ENCODE data around the gene PARP6.

GRCh38 chr15:72288796-72289596 is 16.6 kb upstream of the PARP6 start:
- no peak for TF ChIP-seq USF2 (IDR thresholded peaks at IDR 0.05; ENCODE audit: borderline replicate concordance, low read depth, low read length)
- TF ChIP-seq CHD2 (IDR thresholded peaks at IDR 0.05; ENCODE audit: low read length, partially characterized antibody), result no peak
- no peak for TF ChIP-seq SMC3 (IDR thresholded peaks at IDR 0.05; ENCODE audit: low read depth, low read length)
- no peak for TF ChIP-seq YY1 (IDR thresholded peaks at IDR 0.05; ENCODE audit: low read depth)
- TF ChIP-seq TAF1 (IDR thresholded peaks at IDR 0.05; ENCODE audit: borderline replicate concordance, low read depth, low read length), result no peak
- TF ChIP-seq FOSL2 (IDR thresholded peaks at IDR 0.05; ENCODE audit: borderline replicate concordance, low read depth), result no peak
- TF ChIP-seq, protein P1, sequence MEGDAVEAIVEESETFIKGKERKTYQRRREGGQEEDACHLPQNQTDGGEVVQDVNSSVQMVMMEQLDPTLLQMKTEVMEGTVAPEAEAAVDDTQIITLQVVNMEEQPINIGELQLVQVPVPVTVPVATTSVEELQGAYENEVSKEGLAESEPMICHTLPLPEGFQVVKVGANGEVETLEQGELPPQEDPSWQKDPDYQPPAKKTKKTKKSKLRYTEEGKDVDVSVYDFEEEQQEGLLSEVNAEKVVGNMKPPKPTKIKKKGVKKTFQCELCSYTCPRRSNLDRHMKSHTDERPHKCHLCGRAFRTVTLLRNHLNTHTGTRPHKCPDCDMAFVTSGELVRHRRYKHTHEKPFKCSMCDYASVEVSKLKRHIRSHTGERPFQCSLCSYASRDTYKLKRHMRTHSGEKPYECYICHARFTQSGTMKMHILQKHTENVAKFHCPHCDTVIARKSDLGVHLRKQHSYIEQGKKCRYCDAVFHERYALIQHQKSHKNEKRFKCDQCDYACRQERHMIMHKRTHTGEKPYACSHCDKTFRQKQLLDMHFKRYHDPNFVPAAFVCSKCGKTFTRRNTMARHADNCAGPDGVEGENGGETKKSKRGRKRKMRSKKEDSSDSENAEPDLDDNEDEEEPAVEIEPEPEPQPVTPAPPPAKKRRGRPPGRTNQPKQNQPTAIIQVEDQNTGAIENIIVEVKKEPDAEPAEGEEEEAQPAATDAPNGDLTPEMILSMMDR (IDR thresholded peaks at IDR 0.05), result no peak
- TF ChIP-seq RXRA (IDR thresholded peaks at IDR 0.05; ENCODE audit: borderline replicate concordance, low read depth), result no peak
- TF ChIP-seq NRF1 (IDR thresholded peaks at IDR 0.05; ENCODE audit: low read depth, low read length), result no peak
- TF ChIP-seq RFX5 (IDR thresholded peaks at IDR 0.05; ENCODE audit: low read length), result no peak
- no peak for TF ChIP-seq ELF1 (IDR thresholded peaks at IDR 0.05)
- TF ChIP-seq EZH2phosphoT487 (IDR thresholded peaks at IDR 0.05; ENCODE audit: borderline replicate concordance, low read depth), result no peak
- no peak for TF ChIP-seq EP300 (IDR thresholded peaks at IDR 0.05; ENCODE audit: borderline replicate concordance in 1 of 2, low read depth in 1 of 2, low read length in 1 of 2)
- TF ChIP-seq SIN3A (IDR thresholded peaks at IDR 0.05; ENCODE audit: borderline replicate concordance, low read depth, low read length), result no peak

Measured in SK-N-SH (cell line).